ENCODE results near the gene COL18A1.
"Not testable (repeated sequence)": the region's sequence is repeated elsewhere in the genome, so short reads cannot be mapped to it uniquely, and the experiment has no call there.

The COL18A1 gene

DNA sequence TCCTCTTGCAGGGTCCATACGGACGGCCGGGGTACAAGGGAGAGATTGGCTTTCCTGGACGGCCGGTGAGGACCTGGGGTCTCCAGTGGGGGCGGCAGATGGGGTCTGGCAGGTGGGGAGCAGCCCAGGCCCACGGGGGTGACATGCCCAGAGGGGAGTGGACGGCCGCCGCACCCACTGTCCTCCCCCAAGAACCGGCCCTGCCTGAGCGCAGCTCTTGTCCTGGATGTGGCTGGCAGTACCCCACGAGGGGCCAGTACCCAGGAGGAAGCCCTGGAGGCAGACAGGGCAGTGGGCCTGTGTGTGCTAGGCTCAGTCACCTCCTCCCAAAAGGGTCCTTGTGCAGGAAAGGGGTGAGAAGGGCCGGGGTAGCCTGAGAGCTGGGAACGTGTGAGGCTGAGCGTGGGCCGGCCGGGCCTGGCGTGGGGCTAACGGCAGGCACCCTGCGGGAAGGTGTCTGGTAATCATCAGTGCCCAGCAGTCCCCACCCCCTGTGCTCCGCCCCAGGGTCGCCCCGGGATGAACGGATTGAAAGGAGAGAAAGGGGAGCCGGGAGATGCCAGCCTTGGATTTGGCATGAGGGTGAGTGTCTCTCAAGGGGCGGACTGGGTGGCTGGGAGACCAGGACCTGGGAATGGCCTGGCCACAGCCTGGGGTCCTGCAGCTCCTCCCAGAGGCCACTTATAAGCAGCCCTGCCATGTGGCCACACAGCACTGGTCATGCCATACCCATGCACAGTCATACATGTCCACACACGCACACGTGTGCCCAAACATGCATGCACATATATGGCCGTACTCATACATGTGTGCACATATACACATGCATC is 90.1 kb downstream of the COL18A1 start:
- no peak for DNase-seq (ENCODE audit: low read depth)

- no peak for DNase-seq (ENCODE audit: low read depth)
These were observed 91.4 kb downstream of the COL18A1 start for GRCh38 chr21:45496151-45496967.

DNA sequence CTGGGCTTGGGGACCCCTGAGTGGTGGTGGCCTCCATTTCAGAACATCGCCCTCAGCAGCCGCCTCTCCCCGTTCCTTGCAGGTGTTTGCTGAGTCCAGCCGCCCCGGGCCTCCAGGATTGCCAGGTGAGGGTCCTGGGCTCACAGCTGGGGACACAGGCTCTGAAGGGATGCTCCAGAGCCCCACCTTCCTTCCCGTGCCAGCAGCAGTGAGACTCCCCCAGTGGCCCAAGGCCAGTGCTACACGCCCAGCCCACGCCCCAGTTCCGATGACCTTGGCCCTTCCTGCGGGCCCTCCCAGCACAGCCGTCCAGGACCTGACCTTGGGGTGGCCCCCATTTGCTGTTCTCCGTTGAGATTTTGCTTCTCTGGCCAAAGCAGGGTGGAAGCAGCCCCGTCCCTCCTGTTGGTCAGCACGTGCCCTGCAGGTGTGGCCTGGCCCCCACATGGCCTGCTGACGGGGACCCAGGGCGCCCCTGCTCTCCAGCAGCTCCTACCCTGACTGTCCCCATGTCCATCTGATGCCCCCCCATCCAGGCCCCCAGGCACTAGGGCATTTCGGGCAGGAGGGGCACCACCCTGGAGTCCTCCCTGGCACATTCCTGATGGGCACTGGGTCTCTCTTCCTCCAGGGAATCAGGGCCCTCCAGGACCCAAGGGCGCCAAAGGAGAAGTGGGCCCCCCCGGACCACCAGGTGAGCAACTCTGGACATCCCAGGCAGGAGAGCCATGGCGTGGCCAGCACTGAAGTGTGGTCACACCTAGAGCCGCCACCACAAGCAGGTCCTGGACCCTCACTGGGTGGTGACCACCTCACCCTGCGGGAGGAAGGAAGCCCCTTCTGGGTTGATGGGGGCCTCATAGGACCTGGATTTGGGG is 92.2 kb downstream of the COL18A1 start:
- no peak for DNase-seq (ENCODE audit: low read depth)

GRCh38 chr21:45497846-45498645 is 93.1 kb downstream of the COL18A1 start:
- DNase-seq (ENCODE audit: low read depth), result no peak

- no peak for DNase-seq (ENCODE audit: low read depth)
These were observed 93.7 kb downstream of the COL18A1 start for GRCh38 chr21:45498646-45499000.

- no peak for DNase-seq (ENCODE audit: low read depth)
These were observed 94.3 kb downstream of the COL18A1 start for GRCh38 chr21:45499201-45499750.

GRCh38 chr21:45499970-45500577 is 95.1 kb downstream of the COL18A1 start:
- DNase-seq (ENCODE audit: low read depth), result no peak

- DNase-seq (ENCODE audit: low read depth), result not testable (repeated sequence)
These were observed 96.4 kb downstream of the COL18A1 start for GRCh38 chr21:45501081-45502005.

DNA sequence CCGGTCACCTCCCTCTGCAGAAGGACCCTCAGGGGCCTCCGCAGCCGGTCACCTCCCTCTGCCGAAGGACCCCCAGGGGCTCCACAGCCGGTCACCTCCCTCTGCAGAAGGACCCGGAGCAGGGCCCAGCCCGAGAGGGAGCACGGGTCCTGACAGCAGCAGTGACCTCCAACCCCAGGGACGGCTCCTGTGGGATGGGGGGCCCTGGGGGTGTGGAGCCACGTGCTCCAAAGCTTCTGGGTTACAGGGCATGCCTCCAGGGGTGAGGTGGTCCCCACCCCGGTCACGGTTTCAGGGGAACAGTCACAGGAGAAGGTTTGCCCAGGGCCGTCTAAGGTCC is 97.0 kb downstream of the COL18A1 start:
- no peak for DNase-seq (ENCODE audit: low read depth)

GRCh38 chr21:45502600-45502999 is 97.6 kb downstream of the COL18A1 start:
- no peak for DNase-seq (ENCODE audit: low read depth)

DNA sequence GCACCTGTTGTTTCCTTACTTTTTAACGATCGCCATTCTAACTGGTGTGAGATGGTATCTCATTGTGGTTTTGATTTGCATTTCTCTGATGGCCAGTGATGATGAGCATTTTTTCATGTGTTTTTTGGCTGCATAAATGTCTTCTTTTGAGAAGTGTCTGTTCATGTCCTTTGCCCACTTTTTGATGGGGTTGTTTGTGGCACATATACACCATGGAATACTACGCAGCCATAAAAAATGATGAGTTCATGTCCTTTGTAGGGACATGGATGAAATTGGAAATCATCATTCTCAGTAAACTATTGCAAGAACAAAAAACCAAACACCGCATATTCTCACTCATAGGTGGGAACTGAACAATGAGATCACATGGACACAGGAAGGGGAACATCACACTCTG is 98.3 kb downstream of the COL18A1 start:
- DNase-seq (ENCODE audit: low read depth), result not testable (repeated sequence)

DNA sequence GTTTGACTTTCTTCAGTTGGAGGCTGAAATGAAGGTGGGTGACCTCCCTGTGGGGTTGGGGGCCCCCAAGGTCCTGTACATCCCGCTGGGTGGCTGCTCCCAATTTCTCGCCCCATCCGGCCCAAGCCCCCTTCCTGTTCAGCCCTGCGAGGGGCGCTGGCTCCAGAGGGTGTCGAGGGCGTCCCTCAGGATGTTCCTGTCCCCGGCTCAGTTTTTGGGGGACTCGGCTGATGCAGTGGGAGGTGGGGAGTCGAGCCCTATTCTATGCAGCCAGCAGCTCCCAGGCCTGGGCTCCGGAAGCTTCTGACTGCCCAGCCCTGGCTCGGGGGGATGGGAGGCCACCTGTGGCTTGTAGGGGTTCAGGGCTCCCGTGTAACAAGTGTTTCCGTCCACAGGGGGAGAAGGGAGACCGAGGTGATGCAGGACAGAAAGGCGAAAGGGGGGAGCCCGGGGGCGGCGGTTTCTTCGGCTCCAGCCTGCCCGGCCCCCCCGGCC is 99.1 kb downstream of the COL18A1 start:
- DNase-seq (ENCODE audit: low read depth), result no peak

DNA sequence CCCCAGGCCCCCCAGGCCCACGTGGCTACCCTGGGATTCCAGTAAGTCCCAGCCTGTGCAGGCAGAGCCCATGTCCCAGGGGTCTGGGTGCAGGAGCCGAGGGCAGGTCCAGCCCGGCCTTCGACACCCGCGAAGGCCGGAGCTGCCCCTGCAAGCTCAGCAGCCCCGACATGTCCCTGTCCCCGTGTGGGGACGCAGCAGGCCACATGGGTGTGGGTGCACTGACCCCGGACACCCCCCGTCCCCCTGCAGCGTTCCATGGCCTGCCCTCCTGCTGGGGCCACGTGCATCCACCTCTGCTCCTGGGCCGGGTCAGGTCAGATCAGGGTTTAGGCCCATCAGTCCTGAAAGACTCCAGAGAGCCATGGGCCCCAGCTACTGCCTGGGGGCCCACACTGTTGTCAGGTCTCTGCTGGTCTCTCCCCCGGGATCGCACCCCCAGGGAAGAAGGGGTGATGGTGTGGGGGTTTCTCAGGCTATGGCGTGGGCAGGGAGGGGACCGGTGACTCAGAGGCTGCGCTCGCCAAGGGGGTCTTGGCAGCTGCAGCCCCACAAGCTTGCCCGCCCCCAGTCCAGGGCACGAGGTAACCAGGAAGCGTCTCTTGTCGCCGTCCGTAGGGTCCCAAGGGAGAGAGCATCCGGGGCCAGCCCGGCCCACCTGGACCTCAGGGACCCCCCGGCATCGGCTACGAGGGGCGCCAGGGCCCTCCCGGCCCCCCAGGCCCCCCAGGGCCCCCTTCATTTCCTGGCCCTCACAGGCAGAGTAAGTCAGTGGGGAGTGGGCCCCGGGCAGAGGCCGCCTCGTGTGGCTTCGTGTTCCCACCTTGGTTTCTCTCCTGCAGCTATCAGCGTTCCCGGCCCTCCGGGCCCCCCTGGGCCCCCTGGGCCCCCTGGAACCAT is 99.8 kb downstream of the COL18A1 start:
- no peak for DNase-seq (ENCODE audit: low read depth)

- no peak for DNase-seq (ENCODE audit: low read depth)
These were observed 100.6 kb downstream of the COL18A1 start for GRCh38 chr21:45505416-45506021.

GRCh38 chr21:45506241-45506817 is 101.4 kb downstream of the COL18A1 start:
- DNase-seq (ENCODE audit: low read depth), result no peak

DNA sequence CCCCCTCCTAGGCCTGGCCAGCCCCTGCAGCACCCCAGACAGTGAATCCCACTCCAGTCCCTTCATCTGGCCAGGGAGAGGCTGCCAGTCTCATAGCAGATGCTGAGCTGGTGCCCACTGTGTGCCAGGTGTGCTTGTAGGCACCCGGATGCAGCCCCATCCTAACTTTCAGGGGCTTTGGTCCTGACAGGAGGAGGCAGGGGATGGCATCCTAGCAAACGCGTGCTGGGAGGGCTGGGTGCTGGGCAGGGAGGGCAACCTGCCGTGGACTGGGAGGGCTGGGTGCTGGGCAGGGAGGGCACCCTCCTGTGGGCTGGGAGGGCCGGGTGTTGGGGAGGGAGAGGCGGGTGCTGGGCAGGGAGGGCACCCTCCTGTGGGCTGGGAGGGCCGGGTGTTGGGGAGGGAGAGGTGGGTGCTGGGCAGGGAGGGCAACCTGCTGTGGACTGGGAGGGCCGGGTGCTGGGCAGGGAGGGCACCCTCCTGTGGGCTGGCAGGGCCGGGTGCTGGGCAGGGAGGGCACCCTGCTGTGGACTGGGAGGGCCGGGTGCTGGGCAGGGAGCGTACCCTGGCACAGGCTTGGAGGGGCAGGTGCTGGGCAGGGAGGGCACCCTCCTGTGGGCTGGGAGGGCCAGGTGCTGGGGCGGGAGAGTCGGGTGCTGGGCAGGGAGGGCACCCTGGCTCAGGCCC is 102.0 kb downstream of the COL18A1 start:
- no peak for DNase-seq (ENCODE audit: low read depth)

- DNase-seq (ENCODE audit: low read depth), result no peak
These were observed 102.5 kb downstream of the COL18A1 start for GRCh38 chr21:45507523-45507875.
